PC-3 (cell line): ENCODE results near the gene KIT.

Experiments used
- CTCF ChIP-seq: fragments of 300-600 bp; sonication (generic); conservative IDR thresholded peaks from 2 replicates; pipeline ENCODE4 v1.5.1; 2017; ENCODE audit warnings: antibody characterized with exemption, low read depth, mild to moderate bottlenecking, low read length
- EZH2phosphoT487 ChIP-seq: fragments of 300-600 bp; sonication (generic); IDR thresholded peaks from 2 replicates; pipeline ENCODE4 v1.6.1; 2018; ENCODE audit warnings: mild to moderate bottlenecking, antibody characterized with exemption, low read length, borderline replicate concordance

- no peak for TF ChIP-seq CTCF
- TF ChIP-seq EZH2phosphoT487 = no peak
Measured at GRCh38 chr4:54709400-54709799, 51.6 kb downstream of the KIT start.
